GM23338 (cell line): ENCODE data around the gene ATRIP. TPM values are rescaled to one million over a fixed set of nuclear protein-coding genes. Genes with fewer than 3 reads are reported as not detected.

Experiments used
- ATAC-seq: fragments of 200-7000 bp; cut with Tn5 transposase; 3 replicates; pipeline ENCODE4 v1.9.1; 2020
- DNase-seq: peaks from one replicate; pipeline ENCODE4 v3.0.0-alpha.2; 2015; ENCODE audit warnings: low spot score
- H2AFZ ChIP-seq: fragments of 200-600 bp; sonication (generic); 2 replicates; pipeline ENCODE4 v1.8.0; 2016; ENCODE audit warnings: antibody characterized with exemption, mild to moderate bottlenecking, moderate library complexity
- H3F3A ChIP-seq: fragments of 200-600 bp; sonication (generic); replicated peaks from 2 replicates; pipeline ENCODE4 v1.8.0; 2017; ENCODE audit warnings: antibody characterized with exemption, mixed run types, low read depth
- H3K27ac ChIP-seq: fragments of 200-600 bp; sonication (generic); 2 replicates; pipeline ENCODE4 v1.6.1; 2016; ENCODE audit warnings: low read depth
- H3K27me3 ChIP-seq: fragments of 200-600 bp; sonication (generic); 2 replicates; pipeline ENCODE4 v1.8.0; 2016; ENCODE audit warnings: mild to moderate bottlenecking, mixed run types, moderate library complexity; ENCODE audit not compliant: insufficient read depth
- H3K36me3 ChIP-seq: fragments of 200-600 bp; sonication (generic); 2 replicates; pipeline ENCODE4 v1.8.0; 2016; ENCODE audit warnings: mild to moderate bottlenecking; ENCODE audit not compliant: insufficient read depth
- H3K4me1 ChIP-seq: fragments of 200-600 bp; sonication (generic); 2 replicates; pipeline ENCODE4 v1.8.0; 2016; ENCODE audit warnings: mild to moderate bottlenecking, moderate library complexity; ENCODE audit not compliant: insufficient read depth
- H3K4me2 ChIP-seq: fragments of 200-600 bp; sonication (generic); 2 replicates; pipeline ENCODE4 v1.7.1; 2017; ENCODE audit warnings: mixed run types
- H3K4me3 ChIP-seq: fragments of 200-600 bp; sonication (generic); 2 replicates; pipeline ENCODE4 v1.6.1; 2016; ENCODE audit warnings: mixed run types
- H3K79me2 ChIP-seq: fragments of 200-600 bp; sonication (generic); replicated peaks from 2 replicates; pipeline ENCODE4 v1.8.0; 2017; ENCODE audit warnings: mild to moderate bottlenecking; ENCODE audit not compliant: insufficient read depth
- H3K9me2 ChIP-seq: fragments of 200-600 bp; sonication (generic); 2 replicates; pipeline ENCODE4 v1.8.0; 2017; ENCODE audit not compliant: insufficient read depth
- H4K20me1 ChIP-seq: fragments of 200-600 bp; sonication (generic); replicated peaks from 2 replicates; pipeline ENCODE4 v1.8.0; 2017; ENCODE audit warnings: mild to moderate bottlenecking; ENCODE audit not compliant: insufficient read depth
- H3K27ac Mint-ChIP-seq: 2 replicates; pipeline ENCODE4 v1.8.0; 2020; ENCODE audit warnings: inconsistent platforms, mild to moderate bottlenecking, moderate library complexity, mixed read lengths
- H3K27me3 Mint-ChIP-seq: 3 replicates; pipeline ENCODE4 v1.8.0; 2022; ENCODE audit warnings: low read depth, mild to moderate bottlenecking, moderate library complexity, mixed read lengths, inconsistent platforms; ENCODE audit not compliant: insufficient read depth, poor library complexity
- H3K36me3 Mint-ChIP-seq: 3 replicates; pipeline ENCODE4 v1.8.0; 2021; ENCODE audit warnings: low read depth, mild to moderate bottlenecking, inconsistent platforms, moderate library complexity, mixed read lengths
- H3K4me1 Mint-ChIP-seq: 3 replicates; pipeline ENCODE4 v1.8.0; 2020; ENCODE audit warnings: mild to moderate bottlenecking, inconsistent platforms, mixed read lengths
- H3K4me3 Mint-ChIP-seq: 3 replicates; pipeline ENCODE4 v1.8.0; 2021; ENCODE audit warnings: moderate library complexity, mild to moderate bottlenecking, inconsistent platforms, mixed read lengths
- H3K9me3 Mint-ChIP-seq: 3 replicates; pipeline ENCODE4 v1.8.0; 2020; ENCODE audit warnings: moderate library complexity, mild to moderate bottlenecking, inconsistent platforms, mixed read lengths
- CREB1 ChIP-seq: fragments of 250-450 bp; sonication (Bioruptor Pico); IDR thresholded peaks from 2 replicates; pipeline ENCODE4 v1.5.0; 2020; ENCODE audit warnings: low read depth, mild to moderate bottlenecking, moderate library complexity
- CTCF ChIP-seq, 2 experiments: fragments of 200-600 bp in 1 of 2; sonication (generic) in 1 of 2; conservative IDR thresholded peaks; 2 replicates each; pipeline versions ENCODE4 v1.5.1 to v1.6.1; 2016 to 2017; ENCODE audit warnings: antibody characterized with exemption in 2 of 2, low read depth in 2 of 2, mild to moderate bottlenecking in 2 of 2, moderate library complexity in 1 of 2
- ETS1 ChIP-seq: IDR thresholded peaks from 2 replicates; pipeline ENCODE4 v1.6.1; 2016; ENCODE audit warnings: antibody characterized with exemption
- EZH2 ChIP-seq: fragments of 200-600 bp; sonication (generic); IDR thresholded peaks from one replicate; pipeline ENCODE4 v1.8.0; 2017; ENCODE audit warnings: antibody characterized with exemption, mild to moderate bottlenecking, low read depth; ENCODE audit not compliant: unreplicated experiment
- EZH2phosphoT487 ChIP-seq: fragments of 200-600 bp; sonication (generic); IDR thresholded peaks from one replicate; pipeline ENCODE4 v1.8.1; 2018; ENCODE audit warnings: antibody characterized with exemption; ENCODE audit not compliant: unreplicated experiment
- JUNB ChIP-seq: IDR thresholded peaks from one replicate; pipeline ENCODE4 v1.6.1; 2016; ENCODE audit warnings: antibody characterized with exemption; ENCODE audit not compliant: unreplicated experiment
- NANOG ChIP-seq: IDR thresholded peaks from 2 replicates; pipeline ENCODE4 v1.6.1; 2016; ENCODE audit warnings: antibody characterized with exemption, borderline replicate concordance
- POLR2AphosphoS5 ChIP-seq: IDR thresholded peaks from 2 replicates; pipeline ENCODE4 v1.6.1; 2016; ENCODE audit warnings: antibody characterized with exemption, low read depth
- REST ChIP-seq: IDR thresholded peaks from one replicate; pipeline ENCODE4 v1.6.1; 2018; ENCODE audit warnings: antibody characterized with exemption; ENCODE audit not compliant: unreplicated experiment
- STAT1 ChIP-seq: IDR thresholded peaks from one replicate; pipeline ENCODE4 v1.6.1; 2016; ENCODE audit warnings: antibody characterized with exemption; ENCODE audit not compliant: unreplicated experiment
- ZNF114 ChIP-seq: fragments of 250-450 bp; sonication (Bioruptor Pico); IDR thresholded peaks from 2 replicates; pipeline ENCODE4 v1.5.0; 2020; ENCODE audit warnings: mild to moderate bottlenecking, moderate library complexity
- ZNF331 ChIP-seq: fragments of 250-450 bp; sonication (Bioruptor Pico); IDR thresholded peaks from 2 replicates; pipeline ENCODE4 v1.5.0; 2020; ENCODE audit warnings: low read depth, mild to moderate bottlenecking, moderate library complexity
- ZNF462 ChIP-seq: fragments of 250-450 bp; sonication (Bioruptor Pico); IDR thresholded peaks from 2 replicates; pipeline ENCODE4 v1.5.0; 2020; ENCODE audit warnings: mild to moderate bottlenecking, moderate library complexity
- polyA plus RNA-seq: library from polyadenylated mRNA; unstranded; fragments of >200 nt; fragmentation: Nextera tagmentation; extraction: Ambion mirVana; gene quantifications from 2 replicates; pipeline ENCODE4 v1.2.1, GENCODE V29; 2016
- total RNA-seq: library from RNA; depleted of rRNA; stranded (reverse); fragments of >200 nt; shearing (Covaris generic); gene quantifications from 2 replicates; pipeline ENCODE4 v1.2.3, GENCODE V29; 2014

The ATRIP gene
- total and polyA plus RNA-seq, 2 experiments from 2014 or later = 5.8 to 17.3 TPM

- no peak overlapping the region for H3K27ac Mint-ChIP-seq
- H3K27ac ChIP-seq = no peak overlapping the region
- no peak overlapping the region for H2AFZ ChIP-seq
- DNase-seq = no peak
- no peaks in the 10 kb centered on the region for H3K4me1 Mint-ChIP-seq
- H3K4me3 Mint-ChIP-seq = no peak overlapping the region
- H3K27me3 Mint-ChIP-seq = peaks cover 4% of the 10 kb centered on the region
- no peaks in the 10 kb centered on the region for H3K9me2 ChIP-seq
- TF ChIP-seq JUNB (no peak), ZNF114 (no peak), ZNF462 (CRISPR knock-in tag) (no peak), CTCF (conservative IDR thresholded peaks at IDR 0.05; ENCODE audit: low read depth in 2 of 2) (no peak), EZH2phosphoT487 (no peak), EZH2 (no peak), POLR2AphosphoS5 (no peak), STAT1 (no peak), ETS1 (no peak), NANOG (no peak), REST (no peak), CREB1 (no peak), ZNF331 (CRISPR knock-in tag) (no peak)
- H3K4me3 ChIP-seq = no peak overlapping the region
- H3K27me3 ChIP-seq = no peaks in the 10 kb centered on the region
- no peaks in the 10 kb centered on the region for H3K4me1 ChIP-seq
- peaks cover 12% of the 10 kb centered on the region for H4K20me1 ChIP-seq
- no peaks in the 10 kb centered on the region for H3K79me2 ChIP-seq
- ATAC-seq = no peak
- H3F3A ChIP-seq = peaks cover 9% of the 10 kb centered on the region; the same call in 1 of the 2 replicates
- peaks cover 72% of the 10 kb centered on the region for H3K36me3 Mint-ChIP-seq
- H3K9me3 Mint-ChIP-seq = no peaks in the 10 kb centered on the region
- H3K36me3 ChIP-seq = peaks cover 63% of the 10 kb centered on the region
- no peak overlapping the region for H3K4me2 ChIP-seq
These were observed 9.9 kb downstream of the ATRIP start for GRCh38 chr3:48456456-48456855.
